CD4-positive, alpha-beta T cell treated with Interleukin-17A for 1 hour (primary cell): ENCODE results near the gene CCDC77.

Experiments used
- DNase-seq: peaks from one replicate; pipeline ENCODE4 v3.0.0-alpha.2; 2020

Gene CCDC77

GRCh38 chr12:454833-455232 is 53.4 kb downstream of the CCDC77 start:
- no peak for DNase-seq

GRCh38 chr12:455821-456220 is 54.4 kb downstream of the CCDC77 start:
- no peak for DNase-seq

- no peak for DNase-seq
Measured at GRCh38 chr12:457676-458075, 56.2 kb downstream of the CCDC77 start.

- DNase-seq = no peak
Measured at GRCh38 chr12:459050-459429, 57.6 kb downstream of the CCDC77 start.

- peak; percentile 65 for DNase-seq
Measured at GRCh38 chr12:459430-460258, 58.2 kb downstream of the CCDC77 start, which contains the start of gene B4GALNT3. B4GALNT3 (plus strand) TSS chr12:459939; CDS start chr12:460377, 438 bp downstream.

GRCh38 chr12:460261-461230 is 59.1 kb downstream of the CCDC77 start:
- peak; percentile 53 for DNase-seq

GRCh38 chr12:461425-461824 is 60.0 kb downstream of the CCDC77 start:
- DNase-seq = no peak

- no peak for DNase-seq
Measured at GRCh38 chr12:462936-463705, 61.7 kb downstream of the CCDC77 start.

- DNase-seq = no peak
Measured at GRCh38 chr12:464484-465267, 63.2 kb downstream of the CCDC77 start.

- no peak for DNase-seq
Measured at GRCh38 chr12:466039-466438, 64.6 kb downstream of the CCDC77 start.

- DNase-seq = no peak
Measured at GRCh38 chr12:466762-467161, 65.3 kb downstream of the CCDC77 start.

- no peak for DNase-seq
Measured at GRCh38 chr12:467591-467990, 66.1 kb downstream of the CCDC77 start.

- DNase-seq = no peak
Measured at GRCh38 chr12:468671-469389, 67.4 kb downstream of the CCDC77 start.

GRCh38 chr12:470133-470532 is 68.7 kb downstream of the CCDC77 start:
- DNase-seq = no peak

- no peak for DNase-seq
Measured at GRCh38 chr12:473198-473597, 71.8 kb downstream of the CCDC77 start.

- no peak for DNase-seq
Measured at GRCh38 chr12:473863-474577, 72.6 kb downstream of the CCDC77 start.

- DNase-seq = no peak
Measured at GRCh38 chr12:475286-475685, 73.8 kb downstream of the CCDC77 start.

- no peak for DNase-seq
Measured at GRCh38 chr12:479161-479560, 77.7 kb downstream of the CCDC77 start.

- no peak for DNase-seq
Measured at GRCh38 chr12:480831-481816, 79.7 kb downstream of the CCDC77 start.
